Pons (tissue), 1 donor: Measurements from ENCODE around the gene CEP126.

Experiments used
- DNase-seq: peaks from one replicate; pipeline ENCODE4 v3.0.0-alpha.2; 2016; ENCODE audit warnings: low spot score

Gene CEP126

DNA sequence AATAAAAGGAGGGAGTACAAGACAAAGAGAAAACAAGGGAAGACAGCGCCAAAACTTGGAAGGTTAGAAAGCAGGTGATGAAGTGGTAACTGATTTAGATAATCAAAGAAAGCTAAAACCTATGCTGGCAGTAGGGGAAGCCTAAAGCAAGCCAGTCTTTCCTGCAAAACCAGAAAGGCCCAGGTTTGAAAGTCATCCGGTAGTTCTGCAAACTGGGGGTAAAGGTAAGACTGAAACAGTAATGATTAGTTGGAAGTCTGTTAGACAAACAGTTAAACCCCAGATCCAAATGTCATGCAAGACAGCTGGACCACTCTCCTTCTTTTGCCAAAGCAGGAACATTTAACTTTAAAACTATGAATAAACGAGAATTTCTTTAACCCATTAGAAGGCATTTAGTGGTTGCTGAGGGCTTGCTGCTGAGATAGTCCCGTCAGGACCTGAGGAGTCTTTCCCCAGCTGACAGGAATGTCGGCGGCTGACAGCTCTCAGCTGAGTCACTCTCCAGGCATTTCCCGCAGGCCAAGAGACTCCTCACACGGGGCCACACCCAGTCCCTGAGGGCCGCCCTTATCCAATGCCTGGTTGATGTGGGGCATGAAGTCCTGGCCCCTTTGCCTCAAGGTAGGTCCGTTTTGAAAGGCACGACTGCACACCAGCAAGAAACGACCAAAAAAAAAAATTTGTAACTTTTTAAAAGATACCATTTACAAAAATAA lies 96.1 kb downstream of the CEP126 start:
- no peak for DNase-seq

DNA sequence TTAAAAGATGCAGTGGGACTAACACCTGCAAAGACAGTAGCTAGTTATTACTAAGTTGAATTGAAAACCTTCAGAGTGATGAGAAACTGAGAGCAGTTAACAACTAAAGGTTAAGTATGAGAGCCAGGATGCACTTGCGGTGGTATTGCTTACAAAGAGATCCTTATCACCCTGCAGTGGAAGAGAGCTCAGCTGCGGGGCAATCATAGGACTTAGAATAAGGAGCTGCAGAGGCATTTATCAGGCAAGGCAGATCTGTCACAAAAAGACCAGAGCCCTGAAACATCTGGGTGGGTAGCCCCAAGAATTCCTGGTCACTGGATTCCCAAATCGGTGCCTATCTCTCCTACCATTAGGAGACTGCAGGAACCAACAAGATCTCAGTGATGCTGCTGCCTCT lies 98.1 kb downstream of the CEP126 start:
- DNase-seq = no peak

DNA sequence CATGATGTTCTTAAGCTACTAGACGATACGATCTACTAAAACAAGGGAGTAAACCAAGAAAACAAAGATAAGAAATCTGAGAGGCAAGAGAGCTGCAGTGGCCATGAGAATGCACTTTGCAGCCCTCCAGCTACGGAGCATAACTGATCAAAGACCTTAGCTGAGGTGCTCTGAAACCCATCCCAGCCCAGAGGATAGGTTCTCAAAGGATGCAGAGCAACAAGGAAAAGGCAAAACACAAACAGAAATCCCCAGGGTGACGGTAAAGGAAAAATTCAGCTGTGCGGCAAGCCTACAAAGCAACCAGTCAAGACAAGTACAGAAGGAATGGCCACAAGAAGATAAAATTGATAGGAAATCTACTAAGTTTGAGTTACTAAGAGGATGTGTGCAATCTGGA lies 99.9 kb downstream of the CEP126 start:
- no peak for DNase-seq

DNA sequence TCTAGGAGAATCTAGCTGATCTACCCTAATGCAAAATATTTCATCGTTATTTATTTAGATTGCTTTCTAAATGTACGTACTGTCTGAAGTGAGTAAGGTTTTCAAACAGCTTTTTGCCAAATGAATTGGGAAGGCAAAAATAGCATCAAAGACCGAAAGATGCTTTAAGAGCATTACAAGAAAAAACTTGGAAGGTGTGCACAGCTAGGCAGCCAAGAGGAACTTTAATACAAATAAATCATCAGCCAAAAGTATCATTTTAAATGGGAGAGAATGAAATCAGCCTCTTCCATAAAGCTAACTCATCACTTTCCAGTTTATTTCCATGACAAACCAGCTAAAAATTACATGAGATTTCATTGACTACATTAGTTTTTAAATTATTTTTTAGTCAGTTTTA lies 102.2 kb downstream of the CEP126 start:
- DNase-seq = no peak

DNA sequence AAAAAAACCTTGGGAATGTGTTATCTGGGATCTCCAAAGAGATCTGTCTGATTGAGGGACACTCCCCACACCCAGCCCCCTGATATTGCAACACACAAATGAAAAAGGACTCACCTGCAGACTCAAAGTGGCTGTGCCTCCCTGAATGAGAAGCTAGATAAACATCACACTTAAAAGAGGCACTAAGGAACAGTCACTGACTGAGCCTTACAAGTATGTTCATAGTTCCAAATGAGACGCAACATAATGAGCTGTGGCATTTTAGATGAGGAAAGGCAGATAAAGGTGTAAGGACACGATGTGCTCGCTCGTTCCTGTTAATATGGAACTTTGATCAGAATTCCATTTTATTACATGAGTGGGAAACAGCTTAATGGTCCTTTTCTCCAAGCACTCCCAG lies 111.4 kb downstream of the CEP126 start:
- no peak for DNase-seq

DNA sequence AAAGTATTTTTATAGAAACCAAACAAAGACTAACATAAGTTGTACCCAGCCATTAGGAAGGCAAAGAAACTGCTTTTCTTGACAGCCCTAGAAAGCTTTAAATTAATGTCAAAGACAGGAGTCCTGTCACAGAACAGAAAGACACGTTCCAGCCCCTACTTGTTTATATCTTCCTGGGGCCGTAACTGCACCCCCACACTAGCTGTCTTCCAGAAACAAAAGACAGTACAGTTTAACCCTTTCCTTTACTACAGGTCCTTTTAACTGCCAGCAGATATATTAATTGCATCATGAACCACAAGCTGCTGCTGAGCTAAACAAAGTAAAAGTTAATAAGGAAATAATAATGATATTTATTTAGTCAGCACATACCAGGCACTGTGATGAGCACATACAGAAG lies 112.1 kb downstream of the CEP126 start:
- DNase-seq = no peak

DNA sequence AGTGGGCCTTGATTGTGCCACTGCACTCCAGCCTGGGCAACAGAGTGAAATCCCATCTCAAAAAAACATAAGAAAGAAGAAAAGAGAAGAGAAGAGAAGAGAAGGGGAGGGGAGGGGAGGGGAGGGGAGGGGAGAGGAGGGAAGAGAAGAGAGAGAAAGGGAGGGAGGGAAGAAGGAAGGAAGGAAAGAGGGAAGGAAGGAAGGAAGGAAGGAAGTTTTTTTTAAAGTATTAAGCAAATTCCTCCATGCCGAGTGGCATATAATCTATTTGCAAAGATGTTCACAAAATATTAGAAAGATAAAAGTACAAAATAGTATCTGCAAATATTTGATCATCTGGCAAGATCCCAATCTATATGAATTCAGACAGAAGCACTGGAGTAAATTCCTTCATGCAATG lies 121.9 kb downstream of the CEP126 start:
- DNase-seq = no peak

DNA sequence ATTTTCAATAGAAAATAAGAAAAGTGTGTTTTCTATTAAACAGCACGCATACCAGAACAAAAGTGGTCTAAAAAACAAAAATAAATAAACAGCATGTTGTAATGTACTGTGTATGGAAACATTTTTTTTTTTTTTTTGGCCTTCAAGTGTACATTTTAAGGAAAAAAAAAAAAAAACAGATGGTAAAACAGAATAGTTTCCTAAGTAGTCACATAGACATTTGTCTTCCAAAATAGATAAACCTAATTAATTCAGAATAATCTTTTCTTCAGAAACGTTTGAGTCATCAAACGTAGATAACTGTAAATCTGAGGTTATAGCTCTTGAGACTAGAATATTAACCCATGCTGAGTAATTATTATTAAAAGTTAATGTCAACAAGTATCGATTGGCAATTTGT lies 132.0 kb downstream of the CEP126 start:
- no peak for DNase-seq

DNA sequence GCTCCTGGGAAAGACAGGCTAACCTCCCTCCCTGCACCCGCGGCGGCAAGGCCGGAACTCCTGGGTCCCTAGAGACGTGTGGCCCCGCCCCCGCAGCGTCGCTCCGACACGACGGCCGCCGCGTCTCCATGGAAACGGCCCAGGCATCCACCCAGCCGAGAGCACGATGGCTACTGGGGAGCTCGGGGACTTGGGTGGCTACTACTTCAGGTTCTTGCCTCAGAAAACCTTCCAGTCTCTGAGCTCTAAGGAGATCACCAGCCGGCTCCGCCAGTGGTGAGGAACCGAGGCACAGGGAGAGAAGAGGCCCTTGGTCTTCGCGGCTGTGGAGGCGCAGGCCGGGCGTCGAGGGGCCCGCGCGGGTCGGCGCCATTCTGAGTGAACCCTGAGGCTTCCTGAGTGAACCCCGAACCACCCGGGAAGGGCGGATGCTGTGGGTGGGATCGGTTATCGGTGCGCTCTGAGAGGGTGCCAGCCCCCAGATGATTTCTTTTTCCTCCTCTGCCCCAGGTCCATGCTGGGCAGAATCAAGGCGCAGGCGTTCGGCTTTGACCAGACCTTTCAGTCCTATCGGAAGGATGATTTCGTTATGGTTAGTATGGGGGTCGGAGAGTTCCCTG lies 132.6 kb downstream of the CEP126 start, which contains the start of gene CFAP300:
Gene CFAP300, plus strand, starts transcription at position 133 of the 620 bp plus-strand sequence. Its CDS starts 34 bp downstream, at position 167.
- peak; percentile 9 for DNase-seq
